ENCODE measurements around the gene BRCC3. TPM values are rescaled to one million over a fixed set of nuclear protein-coding genes. Genes with fewer than 3 reads are reported as not detected.

Gene BRCC3
- polyA plus RNA-seq, 1 of the 3 experiments (the other 2 are of a cell fraction): 11.2 TPM

DNA sequence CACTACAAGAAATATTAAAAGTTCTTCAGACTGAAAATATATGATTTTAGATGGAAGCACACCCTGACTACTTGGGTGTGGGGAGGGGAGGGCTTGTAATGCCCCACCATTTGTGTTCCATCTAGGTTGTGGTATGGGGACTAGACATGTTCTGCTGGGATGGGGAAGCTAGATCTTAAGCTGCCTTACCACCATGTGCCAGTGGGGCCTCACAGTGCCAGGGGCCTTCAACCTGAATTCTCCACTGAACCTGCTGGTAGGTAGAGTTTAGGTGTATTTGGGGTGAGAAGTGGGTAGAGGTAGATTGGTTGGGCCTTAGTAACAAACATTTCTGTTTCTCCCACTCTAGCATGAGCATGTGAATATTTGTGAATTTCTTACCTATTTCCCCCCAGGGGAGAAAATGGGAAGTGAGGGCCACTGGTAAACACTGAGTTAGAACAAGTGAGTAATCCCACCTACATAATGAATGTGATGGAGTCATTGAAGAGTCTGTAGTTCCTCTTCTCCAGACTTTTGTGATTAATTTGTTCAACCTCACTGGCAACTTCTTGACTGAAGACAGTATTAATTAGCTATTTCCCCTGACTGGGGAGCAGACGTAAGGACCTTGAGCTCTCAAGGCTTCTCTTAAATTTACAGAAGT, 44.0 kb downstream of the BRCC3 start:
- DNase-seq: no peak
- Histone ChIP-seq H2AFZ (ENCODE audit: low read depth) (no peak overlapping the region), H3K9me2 (no peaks in the 10 kb centered on the region), H3K9ac (no peak overlapping the region), H3K4me3 (ENCODE audit: low read depth in 2 of 2, low read length in 1 of 2) (no peak overlapping the region), H3K36me3 (replicated peaks in 1 of 2; ENCODE audit: control insufficient read depth in 1 of 2, insufficient read depth in 2 of 2, low read length in 1 of 2) (peaks cover 4 to 9% of the 10 kb centered on the region in 2 experiments), H3K79me2 (ENCODE audit: insufficient read depth) (no peaks in the 10 kb centered on the region), H3K4me2 (no peak overlapping the region), H4K20me1 (ENCODE audit: insufficient read depth) (no peaks in the 10 kb centered on the region), H3K9me3 (no peaks in the 10 kb centered on the region; the same call in 1 of the 2 replicates), H3K27me3 (ENCODE audit: insufficient read depth) (no peaks in the 10 kb centered on the region), H3K4me1 (ENCODE audit: control insufficient read depth in 1 of 2, insufficient read depth in 2 of 2, low read depth in 1 of 2, low read length in 1 of 2) (no peaks in the 10 kb centered on the region), H3F3A (replicated peaks; ENCODE audit: insufficient read depth) (no peaks in the 10 kb centered on the region), H3K27ac (ENCODE audit: low read depth in 2 of 2, low read length in 1 of 2) (no peak overlapping the region)
- ChIA-PET POLR2A (no interaction called here), CTCF (interaction anchor here (1.0 kb wide), 1 partner anchor 29 kb away, joined by 3 read pairs; no protein-coding TSS in a partner anchor)
- no peak for TF ChIP-seq CHD2 (IDR thresholded peaks at IDR 0.05; ENCODE audit: low read length, partially characterized antibody)
- TF ChIP-seq, protein P1, sequence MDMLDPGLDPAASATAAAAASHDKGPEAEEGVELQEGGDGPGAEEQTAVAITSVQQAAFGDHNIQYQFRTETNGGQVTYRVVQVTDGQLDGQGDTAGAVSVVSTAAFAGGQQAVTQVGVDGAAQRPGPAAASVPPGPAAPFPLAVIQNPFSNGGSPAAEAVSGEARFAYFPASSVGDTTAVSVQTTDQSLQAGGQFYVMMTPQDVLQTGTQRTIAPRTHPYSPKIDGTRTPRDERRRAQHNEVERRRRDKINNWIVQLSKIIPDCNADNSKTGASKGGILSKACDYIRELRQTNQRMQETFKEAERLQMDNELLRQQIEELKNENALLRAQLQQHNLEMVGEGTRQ (IDR thresholded peaks at IDR 0.05; ENCODE audit: borderline replicate concordance, low read depth, low read length): no peak
- no peak for TF ChIP-seq MEF2A (IDR thresholded peaks at IDR 0.05; ENCODE audit: borderline replicate concordance, low read depth)
- no peak for TF ChIP-seq TCF12 (IDR thresholded peaks at IDR 0.05)
- TF ChIP-seq, protein P2, sequence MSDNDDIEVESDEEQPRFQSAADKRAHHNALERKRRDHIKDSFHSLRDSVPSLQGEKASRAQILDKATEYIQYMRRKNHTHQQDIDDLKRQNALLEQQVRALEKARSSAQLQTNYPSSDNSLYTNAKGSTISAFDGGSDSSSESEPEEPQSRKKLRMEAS (IDR thresholded peaks at IDR 0.05; ENCODE audit: low read depth): no peak
- TF ChIP-seq GABPA (IDR thresholded peaks at IDR 0.05; ENCODE audit: low read depth): no peak
- TF ChIP-seq, protein P3, sequence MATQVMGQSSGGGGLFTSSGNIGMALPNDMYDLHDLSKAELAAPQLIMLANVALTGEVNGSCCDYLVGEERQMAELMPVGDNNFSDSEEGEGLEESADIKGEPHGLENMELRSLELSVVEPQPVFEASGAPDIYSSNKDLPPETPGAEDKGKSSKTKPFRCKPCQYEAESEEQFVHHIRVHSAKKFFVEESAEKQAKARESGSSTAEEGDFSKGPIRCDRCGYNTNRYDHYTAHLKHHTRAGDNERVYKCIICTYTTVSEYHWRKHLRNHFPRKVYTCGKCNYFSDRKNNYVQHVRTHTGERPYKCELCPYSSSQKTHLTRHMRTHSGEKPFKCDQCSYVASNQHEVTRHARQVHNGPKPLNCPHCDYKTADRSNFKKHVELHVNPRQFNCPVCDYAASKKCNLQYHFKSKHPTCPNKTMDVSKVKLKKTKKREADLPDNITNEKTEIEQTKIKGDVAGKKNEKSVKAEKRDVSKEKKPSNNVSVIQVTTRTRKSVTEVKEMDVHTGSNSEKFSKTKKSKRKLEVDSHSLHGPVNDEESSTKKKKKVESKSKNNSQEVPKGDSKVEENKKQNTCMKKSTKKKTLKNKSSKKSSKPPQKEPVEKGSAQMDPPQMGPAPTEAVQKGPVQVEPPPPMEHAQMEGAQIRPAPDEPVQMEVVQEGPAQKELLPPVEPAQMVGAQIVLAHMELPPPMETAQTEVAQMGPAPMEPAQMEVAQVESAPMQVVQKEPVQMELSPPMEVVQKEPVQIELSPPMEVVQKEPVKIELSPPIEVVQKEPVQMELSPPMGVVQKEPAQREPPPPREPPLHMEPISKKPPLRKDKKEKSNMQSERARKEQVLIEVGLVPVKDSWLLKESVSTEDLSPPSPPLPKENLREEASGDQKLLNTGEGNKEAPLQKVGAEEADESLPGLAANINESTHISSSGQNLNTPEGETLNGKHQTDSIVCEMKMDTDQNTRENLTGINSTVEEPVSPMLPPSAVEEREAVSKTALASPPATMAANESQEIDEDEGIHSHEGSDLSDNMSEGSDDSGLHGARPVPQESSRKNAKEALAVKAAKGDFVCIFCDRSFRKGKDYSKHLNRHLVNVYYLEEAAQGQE (IDR thresholded peaks at IDR 0.05; ENCODE audit: low read depth, low read length): no peak
- TF ChIP-seq NRF1 (IDR thresholded peaks at IDR 0.05; ENCODE audit: low read depth, low read length): no peak
- no peak for TF ChIP-seq IRF3 (IDR thresholded peaks at IDR 0.05; ENCODE audit: low read depth, low read length)
- TF ChIP-seq PBX3 (IDR thresholded peaks at IDR 0.05): no peak
- TF ChIP-seq SIN3A (IDR thresholded peaks at IDR 0.05; ENCODE audit: borderline replicate concordance, low read depth, low read length): no peak
- TF ChIP-seq FOXM1 (IDR thresholded peaks at IDR 0.05; ENCODE audit: low read depth): no peak
- no peak for TF ChIP-seq POLR2AphosphoS5 (IDR thresholded peaks at IDR 0.05; ENCODE audit: low read depth, low read length)
- no peak for TF ChIP-seq FOXJ3 (CRISPR knock-in tag; IDR thresholded peaks at IDR 0.05)
- no peak for TF ChIP-seq RCOR1 (IDR thresholded peaks at IDR 0.05; ENCODE audit: low read length)
- TF ChIP-seq TEAD4 (IDR thresholded peaks at IDR 0.05; ENCODE audit: borderline replicate concordance, insufficient read depth): no peak
- no peak for TF ChIP-seq GATA2 (CRISPR knock-in tag; IDR thresholded peaks at IDR 0.05)
- WGBS (ENCODE audit: low lambda C conversion rate): 79% methylated on average over 1 of the region's 1 CpG
